HG03108 (cell line): Measurements from ENCODE around the gene C11orf21.

Experiments used
- ATAC-seq: cut with Tn5 transposase; IDR thresholded peaks from one replicate; pipeline ENCODE4 v1.9.1; 2021; ENCODE audit warnings: moderate library complexity; ENCODE audit not compliant: unreplicated experiment

Gene C11orf21

DNA sequence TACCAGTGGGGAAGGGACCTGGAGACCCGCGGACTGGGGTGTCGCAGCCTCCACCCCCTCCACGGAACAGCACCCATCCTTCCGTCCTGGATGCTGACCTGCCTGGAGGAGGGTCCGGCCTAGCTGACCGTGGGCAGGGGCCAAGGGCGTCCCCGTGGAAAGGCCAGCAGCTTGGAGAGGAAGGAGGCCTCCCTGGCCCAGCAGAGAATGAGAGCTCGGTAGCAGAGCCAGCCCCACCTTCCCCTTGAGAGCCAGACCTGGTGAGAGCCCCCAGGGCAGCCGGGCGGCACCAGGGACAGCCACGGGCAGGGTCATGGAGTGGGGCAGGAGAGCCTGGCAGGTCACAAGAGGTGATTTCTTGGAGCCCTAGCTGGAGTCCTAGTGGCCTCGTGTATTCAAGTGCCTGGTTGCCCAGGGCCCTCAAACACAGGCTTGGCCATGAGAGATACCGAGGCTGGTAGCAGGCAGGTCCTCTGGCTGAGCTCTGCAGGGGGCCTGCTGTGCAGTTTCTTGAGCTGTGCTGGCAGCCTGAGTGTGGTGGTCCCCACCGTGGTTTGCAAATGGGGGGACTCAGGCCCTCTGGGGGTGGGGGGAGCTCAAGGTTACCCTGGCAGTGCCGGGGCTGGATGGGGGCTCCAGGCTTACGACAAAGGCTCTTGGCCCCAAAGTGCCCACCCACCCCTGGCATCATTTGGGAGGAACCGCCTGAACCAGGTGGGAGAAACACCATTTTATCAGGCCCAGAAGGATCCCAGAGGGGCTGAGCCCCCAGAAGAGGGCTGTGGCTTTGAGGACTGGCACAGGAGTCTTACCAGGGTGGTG is 7.7 kb upstream of the C11orf21 start:
- no peak for ATAC-seq

DNA sequence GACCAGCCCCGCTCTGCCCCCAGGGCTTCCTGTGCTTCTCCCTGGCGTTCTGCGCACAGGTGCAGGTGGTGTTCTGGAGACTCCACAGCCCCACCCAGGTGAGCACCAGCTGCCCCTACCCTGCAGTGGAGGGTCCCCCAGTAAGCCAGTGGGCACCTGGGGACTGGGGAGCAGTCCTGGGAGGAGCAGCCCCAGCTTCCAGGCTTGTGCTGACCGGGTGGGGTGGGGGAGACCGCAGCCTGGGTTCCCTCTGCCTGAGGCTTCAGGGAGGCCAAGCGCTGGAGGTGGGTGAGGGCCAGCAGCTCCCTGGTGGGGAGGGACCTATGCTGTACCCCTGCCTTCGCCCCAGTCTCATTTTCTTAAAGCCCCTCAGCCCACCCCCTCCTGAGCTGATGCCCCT is 7.0 kb upstream of the C11orf21 start:
- no peak for ATAC-seq

DNA sequence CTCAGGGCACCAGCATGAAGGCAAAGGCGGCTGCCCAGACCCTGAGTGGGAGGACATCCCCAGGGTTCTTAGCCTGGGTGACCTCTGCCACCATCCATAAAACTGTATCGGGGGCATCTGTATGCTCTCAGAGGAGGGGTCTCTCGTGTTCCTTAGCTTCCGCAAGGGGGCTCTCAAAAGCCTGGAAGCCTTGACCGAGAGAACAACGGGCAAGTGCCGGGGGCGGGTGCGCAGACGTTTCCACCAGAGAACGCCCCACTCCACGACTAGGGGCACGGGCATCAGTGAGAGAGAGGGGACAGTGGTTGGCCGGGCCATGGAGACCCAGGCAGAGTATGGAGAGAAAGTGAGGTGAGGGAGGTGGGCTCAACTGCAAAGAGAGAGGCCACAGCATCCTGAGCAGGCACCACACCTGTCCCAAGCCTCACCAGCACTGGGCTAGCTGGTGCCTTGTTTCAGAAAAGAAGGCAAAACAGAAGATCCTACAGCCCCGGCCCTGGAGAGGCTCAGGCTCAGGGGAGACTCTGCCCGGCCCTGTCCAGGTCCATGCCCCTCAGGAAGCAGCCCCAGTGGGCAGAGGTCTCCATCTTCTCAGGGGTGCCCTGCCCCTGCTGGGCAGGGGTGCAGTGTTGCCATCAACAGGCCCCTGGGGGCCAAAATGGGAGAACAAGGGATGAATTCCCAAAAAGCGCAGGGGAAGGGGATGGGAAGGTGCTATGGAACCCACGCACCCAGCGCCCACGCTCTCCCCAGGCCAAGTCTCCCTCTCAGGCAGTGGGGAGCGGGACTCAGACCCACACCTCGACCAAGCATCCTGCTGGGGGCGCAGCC is 6.0 kb upstream of the C11orf21 start:
- ATAC-seq: no peak

DNA sequence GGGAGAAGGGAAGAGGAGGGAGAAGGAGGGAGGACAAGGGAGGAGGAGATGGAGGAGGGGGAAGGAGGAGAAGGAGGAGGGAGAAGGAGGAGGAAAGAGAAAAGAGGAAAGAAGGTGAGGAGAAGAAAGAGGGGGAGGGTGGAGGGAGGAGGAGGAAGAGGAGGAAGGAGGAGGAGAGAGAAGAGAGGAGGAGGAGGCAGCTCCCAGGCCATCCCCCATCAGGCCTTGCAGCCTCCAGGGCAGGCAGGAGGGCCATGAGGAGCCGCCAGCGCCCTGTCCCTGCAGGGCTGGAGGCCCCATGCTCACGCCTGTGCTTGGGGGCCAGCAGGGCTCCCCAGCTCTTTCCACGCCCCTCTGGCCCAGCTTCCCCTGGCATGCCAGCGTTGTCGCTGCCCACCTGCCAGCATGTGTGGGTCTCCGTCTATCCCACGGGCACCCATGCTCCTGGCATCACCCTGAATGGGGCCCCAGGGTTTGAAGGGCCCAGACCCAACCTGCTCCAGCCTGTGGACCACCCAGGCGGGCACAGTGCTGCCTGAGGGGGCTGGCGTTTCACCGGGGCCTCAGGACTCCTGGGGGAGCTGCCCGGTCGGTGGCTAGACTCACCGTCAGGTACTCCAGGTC is 5.3 kb upstream of the C11orf21 start:
- ATAC-seq: no peak

DNA sequence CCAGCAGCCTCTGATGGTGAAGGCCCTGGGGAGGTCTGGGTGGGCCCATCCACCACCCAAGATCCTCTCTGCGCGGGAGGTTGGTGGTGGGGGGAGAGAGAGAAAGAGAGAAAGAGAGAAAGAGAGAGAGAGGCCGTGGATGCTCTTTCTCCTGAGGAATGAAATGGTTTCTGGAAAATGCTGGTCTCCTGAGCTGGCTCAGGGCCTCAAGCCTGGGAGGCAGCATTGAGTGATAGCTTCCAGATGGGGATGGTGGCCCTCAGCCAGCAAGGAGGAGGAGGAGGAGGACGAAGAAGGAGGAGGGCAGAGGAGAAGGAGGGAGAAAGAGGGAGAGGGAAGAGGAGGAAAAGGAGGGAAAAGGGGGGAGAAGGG is 4.7 kb upstream of the C11orf21 start:
- ATAC-seq: no peak

DNA sequence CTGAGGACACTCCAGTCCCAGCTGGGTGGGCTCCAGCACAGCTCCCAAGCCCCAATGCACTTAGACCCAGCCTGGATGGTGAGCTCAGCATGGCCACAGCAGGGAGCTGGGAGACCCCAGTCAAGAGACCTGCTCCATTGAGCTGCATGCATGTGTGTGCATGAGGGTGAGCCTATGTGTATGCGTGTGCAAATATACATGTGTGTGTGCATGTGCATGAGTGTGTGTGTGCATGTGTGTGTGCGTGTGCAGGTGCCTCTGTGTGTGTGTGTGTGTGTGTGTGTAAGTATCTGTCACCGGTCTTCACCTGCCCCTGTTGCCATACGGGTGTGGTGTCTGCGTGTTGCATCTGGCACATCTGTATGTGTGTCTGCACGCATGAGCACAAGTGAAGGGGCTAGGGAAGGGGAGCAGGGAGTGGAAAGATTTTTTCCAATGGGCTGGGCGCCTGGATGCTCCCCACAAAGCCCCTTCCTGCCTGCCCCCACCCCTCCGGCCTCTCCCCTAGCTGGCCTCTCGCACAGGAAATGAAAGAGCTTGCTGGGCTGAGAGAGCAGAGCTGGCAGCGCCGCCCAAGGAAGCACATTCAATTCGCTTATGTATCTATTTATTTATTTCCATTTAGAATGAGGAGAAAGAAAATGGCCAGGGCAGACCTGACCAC is 4.2 kb upstream of the C11orf21 start:
- no peak for ATAC-seq

DNA sequence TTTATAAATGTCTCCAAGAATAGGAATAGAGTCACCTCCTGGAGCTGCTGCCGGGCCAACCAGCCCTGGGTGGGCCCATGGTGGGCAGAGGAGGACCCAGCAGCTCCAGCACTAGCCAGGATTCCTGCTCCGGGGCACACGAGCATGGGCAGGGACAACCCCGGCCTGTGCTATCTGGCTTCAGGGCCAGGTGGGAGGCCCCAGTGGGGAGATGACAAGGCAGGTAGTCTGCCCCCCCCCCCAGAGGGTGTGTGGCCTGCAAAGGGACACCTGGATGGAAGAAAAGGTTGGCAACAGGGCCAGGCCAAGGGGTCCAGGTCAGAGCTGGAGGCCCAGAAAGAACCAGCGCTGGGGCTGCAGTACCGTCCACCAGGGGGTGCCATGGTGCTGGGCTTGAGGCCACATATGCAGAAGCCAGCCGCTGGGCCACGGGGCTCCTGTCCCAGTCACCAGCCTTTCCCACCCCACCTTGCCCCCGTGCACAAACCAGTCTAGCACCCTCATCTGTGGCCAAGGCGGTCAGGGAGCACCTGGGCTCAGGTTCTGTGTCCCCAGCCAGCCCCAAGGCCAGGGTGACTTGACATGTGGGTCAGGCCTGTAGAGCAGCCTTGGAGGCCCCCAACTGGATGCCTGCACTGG is 3.5 kb upstream of the C11orf21 start:
- ATAC-seq: no peak

DNA sequence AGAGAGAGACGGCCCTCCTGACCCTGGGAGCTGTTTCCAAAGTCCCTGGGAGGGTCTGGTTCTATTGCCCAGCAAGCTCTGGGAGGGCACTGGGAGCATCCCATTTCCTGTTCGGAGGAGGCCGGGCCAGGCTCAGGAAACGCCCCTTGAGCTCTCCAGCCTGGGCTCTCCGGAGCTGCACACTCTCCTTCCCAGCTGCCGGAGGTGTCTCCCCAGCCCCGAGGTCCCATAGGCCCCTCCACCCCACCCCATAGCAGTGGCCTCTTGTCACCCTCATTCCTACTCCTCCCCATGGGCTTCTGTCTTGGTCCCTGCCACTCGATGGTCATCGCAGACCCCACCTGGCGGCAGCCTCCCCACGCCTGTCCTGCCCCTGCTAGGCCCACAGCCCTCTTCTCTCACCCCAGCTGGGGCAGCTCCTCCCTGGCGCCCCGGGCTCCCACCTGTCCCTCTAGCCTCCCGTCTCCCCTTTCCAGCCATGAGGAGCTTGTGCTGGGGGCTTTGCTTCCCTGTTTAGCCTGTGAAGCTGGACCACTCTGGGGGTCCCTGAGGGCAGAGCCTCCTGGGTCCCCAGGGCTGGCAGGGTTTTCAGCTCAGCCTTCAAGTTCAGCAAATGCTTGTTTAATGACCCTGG is 2.9 kb upstream of the C11orf21 start:
- ATAC-seq: no peak

DNA sequence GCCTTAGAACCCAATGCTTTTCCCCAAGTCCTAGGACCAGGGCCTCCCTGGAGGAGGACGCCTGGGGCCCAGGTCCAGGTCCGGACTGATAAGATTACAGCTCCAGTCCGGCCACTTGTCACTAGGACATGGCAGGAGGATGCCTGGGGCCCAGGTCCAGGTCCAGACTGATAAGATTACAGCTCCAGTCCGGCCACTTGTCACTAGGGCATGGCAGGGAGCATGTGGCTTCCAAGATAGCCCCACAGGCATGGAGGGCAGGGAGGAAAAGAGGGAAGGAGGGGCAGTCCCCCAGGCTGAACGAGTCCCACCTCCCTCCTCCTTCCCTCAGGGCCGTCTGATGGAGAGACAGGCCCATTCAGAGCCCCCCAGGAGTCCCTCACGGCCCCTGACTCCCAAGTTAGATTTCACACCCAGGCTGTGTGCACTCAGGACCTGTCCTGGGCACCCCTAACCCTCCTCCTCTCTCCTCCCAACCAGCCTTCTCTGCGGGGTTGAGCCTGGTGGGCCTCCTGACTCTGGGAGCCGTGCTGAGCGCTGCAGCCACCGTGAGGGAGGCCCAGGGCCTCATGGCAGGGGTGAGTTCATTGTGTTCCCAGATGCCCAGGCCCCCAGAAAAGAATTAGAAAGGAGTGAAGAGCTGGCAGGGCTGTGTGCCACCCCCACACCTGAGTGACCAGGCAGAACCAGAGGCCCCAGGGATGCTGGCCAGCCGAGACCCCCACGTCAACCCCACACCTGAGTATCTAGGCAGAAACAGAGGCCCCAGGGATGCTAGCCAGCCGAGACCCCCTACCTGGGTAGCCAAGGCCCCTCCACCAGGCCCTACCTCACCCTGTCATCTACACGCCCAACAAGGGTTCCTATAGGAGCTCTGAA is 2.1 kb upstream of the C11orf21 start:
- no peak for ATAC-seq

DNA sequence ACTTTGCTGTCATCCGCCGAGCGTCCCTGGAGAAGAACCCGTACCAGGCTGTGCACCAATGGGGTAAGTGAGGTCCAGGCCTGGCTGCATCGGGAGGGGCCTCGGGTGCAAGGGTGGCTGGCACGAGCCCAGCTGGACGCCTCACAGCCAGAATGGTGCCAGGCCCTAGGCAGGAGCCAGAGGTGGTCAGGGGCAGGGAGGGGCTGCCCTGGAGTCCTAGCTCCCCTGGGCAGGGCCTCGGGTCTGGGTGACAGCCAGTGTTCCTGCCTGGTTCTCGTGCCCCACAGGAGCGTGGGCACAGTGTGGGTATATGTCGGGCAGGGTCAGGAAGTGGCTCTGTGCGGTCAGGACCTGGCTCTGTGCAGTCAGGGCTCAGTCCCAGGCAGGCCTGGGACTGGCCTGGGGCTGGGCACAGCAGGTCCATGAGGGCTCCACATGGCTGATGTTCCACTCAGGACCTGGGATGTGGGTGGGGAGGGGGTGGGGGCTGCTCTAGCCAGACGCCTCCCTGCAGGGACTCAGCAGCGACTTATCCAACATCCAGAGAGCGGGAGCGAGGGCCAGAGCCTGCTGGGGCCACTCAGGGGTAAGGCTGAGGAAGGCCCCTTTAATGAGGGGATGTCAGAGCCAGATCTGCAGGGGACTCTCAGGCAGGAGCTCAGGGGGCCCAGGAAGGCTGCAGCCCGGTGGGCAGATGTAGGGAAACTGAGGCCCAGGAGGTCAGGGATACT is 1.3 kb upstream of the C11orf21 start:
- no peak for ATAC-seq

DNA sequence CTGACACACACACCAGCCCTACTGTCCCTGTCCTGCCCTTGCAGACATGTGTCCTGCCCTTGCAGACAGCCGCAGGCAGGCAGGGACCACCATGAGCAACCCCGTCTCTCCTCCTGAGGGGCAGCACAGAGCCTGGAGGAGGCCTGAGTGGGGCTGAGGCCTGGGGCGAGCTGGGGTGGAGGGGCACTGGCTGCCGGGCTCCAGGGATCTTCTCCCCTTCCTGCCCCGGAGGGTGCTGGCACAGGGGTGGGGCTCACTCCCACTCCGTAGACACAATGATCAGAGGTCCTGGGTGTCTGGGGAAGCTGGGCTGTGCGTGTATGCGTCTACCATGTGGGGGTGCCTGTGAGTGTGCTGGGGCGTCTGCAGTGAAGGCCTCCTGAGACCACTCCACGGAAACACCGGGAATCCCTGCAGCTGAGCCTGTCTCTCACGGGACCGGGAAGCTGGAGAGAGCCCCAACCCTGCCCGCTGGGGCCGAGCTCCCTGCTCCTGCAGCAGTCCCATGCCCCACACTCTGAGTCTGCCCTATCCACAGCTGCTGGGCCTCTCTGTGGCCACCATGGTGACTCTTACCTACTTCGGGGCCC is 683 bp upstream of the C11orf21 start:
- ATAC-seq: no peak

DNA sequence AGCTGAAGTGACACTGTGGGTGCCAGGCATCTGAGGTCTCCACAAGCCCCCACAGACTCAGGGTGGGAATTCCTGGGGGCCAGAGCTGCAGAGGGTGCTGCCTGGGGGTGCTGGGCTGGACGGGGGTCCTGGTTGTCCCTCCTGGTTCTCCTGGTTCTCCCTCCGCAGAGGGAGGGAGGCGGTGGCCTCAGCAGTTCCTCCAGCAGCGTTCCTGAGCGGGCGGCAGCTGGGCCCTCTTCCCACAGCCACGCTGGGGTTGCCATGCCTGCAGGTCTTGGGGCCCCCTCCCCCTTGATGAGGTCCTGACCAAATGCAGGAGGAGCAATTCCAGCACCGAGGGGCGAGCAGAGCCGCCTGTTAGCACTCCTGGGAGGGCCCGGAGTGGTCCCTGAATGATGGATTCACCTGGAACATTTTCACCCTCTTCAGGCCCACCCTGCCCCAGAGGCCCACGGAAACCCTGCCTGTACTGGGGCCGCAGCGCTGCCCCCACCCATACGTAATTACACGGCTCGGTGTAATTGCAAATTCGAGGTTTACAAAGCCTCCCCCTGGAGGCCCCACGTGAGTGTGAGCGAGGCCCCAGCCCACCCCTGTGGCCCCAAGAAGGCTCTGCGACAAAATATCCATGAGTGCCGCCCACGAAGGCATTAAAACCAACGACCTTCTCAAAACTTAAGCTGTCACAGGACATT is 635 bp downstream of the C11orf21 start:
- no peak for ATAC-seq

DNA sequence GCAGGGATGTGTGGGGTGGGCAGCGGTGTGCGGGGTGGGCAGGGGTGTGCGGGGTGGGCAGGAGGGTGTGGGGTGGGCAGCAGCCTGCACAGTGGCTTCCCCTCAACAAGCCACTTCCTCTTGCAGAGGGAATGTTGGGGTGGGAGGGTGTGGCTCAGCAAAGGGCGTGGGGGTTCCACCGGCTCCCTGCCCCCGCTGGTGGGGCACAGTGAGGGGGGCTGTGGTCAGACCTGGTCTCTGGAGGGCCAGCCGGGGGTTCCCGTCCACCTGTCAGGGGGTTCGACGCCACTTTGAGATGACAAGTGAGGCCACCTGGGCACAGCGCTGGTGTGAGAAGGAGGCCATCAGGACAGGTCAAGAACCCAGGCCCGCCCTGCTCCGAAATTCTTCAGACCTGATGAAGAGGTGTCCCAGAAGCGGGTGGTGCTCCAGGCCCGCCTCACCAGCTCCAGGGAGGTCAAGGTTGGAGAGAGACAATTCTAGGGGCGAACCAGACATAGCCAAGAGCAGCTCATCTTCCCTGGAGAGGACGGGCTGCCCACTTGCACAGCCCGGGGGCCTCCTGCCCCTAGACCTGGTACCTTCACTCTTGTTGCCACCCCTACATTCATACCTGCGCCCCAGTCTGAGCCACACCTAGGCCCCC is 1.3 kb downstream of the C11orf21 start:
- no peak for ATAC-seq

DNA sequence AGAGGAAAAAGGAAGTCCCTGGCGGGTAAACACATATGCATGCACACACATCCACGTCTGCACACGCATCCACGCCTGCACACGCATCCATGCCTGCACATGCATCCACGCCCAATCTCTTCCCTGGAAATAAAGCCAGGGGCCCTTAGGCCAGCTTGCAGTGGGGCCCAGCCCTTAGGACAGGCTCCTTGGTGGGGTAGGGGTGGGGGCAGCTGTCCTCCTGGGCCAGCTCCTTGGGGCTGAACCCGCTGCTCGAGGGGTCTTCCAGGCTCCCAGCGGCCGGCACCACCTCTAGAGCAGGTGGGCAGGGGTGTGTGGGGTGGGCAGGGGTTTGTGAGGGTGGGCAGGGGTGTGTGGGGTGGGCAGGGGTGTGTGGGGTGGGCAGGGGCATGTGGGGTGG is 1.9 kb downstream of the C11orf21 start:
- no peak for ATAC-seq

DNA sequence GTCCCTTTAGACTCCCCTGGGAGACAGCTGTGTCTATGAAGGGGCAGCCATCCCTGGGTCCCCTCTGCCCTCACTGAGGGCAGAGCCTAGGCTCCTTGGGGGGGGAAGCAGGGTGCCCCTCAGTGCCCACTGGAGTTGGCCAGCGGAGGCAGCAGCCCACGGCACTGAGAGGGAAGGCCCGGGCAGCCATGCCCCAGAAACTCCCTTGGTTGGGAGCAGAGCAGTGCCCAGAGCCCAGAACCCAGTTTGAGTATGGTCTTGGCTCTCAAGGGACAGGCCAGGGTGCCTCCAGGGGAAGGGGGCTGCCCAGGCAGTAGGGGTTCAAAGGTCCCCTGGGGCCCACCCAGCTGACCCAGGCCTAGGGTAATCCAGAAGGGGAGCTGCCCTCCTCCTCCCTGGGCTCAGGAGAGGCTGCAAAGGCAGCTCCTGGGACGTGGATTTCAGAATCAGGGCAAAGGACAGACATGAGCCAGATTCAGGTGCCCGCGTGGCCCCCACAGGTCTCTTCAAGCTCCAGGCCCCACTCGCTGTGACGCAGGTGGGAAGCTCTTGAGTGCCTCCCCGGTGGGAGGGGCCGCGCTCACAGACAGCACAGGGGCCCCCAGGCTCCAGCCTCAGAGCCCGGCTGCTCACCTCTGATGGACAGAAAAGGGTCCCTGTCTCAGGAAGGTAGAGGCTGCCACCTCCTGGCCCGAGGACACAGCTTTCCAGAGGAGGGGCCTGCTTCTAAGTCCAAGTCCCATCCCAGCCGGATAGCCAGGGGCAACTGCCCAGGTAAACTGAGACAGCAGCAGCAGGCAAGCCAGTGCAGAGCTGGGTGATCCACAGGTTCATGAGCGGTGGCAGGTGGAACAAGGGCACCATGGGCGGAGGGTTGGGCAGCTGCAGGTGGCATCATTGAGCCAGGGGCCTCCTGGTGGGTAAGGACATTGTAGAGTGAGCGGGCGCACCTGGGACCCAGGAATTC is 2.6 kb downstream of the C11orf21 start:
- no peak for ATAC-seq

DNA sequence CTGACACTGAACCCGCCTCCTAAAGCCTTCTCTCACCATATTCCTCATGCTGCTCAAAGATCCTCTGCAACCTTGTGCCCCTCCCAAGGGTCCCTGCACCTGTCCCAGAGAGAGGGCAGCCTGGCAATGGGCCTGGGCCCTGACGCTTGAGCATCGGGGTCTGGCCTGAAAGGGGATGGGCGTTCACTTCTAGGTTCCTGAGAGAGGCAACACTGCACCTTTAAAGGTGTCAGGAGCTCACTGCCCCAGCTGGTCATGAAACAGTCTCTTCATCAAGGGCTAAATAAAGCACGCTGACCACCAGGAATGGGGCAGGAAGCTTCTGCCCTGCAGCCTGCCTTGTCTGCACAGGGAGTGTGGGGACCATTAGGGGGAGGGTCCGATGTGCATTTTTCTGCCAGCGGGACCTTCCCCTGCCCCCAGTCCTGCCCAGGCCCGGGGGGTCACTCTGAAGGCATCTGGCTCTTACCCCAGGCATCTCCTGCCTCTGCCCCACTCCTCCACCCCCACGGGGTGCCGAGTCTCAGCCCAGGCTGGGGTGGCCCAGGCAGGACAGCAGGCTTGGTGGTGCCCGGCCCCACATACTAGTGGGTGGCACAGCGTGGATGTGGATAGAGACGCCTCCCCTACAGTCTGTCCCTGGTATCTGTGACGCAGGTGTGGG is 3.5 kb downstream of the C11orf21 start:
- ATAC-seq: no peak
